Bronchial smooth muscle cell (primary cell): ENCODE measurements around the gene OR1D2. TPM values are rescaled to one million over a fixed set of nuclear protein-coding genes. Genes with fewer than 3 reads are reported as not detected.

Experiments
- total RNA-seq: library from RNA; depleted of rRNA; stranded (reverse); fragments of >200 nt; gene quantifications from 2 replicates; pipeline ENCODE4 v1.2.1, GENCODE V29; 2014

Gene OR1D2, protein sequence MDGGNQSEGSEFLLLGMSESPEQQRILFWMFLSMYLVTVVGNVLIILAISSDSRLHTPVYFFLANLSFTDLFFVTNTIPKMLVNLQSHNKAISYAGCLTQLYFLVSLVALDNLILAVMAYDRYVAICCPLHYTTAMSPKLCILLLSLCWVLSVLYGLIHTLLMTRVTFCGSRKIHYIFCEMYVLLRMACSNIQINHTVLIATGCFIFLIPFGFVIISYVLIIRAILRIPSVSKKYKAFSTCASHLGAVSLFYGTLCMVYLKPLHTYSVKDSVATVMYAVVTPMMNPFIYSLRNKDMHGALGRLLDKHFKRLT
- total RNA-seq, result not detected in 2 replicates

DNA sequence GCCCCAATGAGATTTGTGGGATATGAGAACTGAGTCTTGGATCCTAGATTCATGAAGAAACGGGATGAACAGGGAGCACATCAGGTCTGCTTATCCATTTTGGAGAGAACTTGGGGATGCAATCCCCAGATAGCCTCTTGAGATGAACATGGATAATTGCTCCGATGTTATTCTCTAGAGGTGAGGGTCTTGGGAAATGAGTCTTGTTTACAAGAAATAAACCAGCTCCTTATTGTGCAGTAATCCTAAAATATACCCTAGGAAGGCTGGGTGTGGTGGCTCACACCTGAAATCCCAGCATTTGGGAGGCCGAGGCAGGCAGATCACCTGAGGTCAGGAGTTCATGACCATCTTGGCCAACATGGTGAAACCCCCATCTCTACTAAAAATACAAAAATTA, at the start of gene OR1D2:
Gene OR1D2, minus strand, starts transcription at position 101 of the 400 bp plus-strand sequence. CDS start 11,426 bp downstream, outside the sequence.

DNA sequence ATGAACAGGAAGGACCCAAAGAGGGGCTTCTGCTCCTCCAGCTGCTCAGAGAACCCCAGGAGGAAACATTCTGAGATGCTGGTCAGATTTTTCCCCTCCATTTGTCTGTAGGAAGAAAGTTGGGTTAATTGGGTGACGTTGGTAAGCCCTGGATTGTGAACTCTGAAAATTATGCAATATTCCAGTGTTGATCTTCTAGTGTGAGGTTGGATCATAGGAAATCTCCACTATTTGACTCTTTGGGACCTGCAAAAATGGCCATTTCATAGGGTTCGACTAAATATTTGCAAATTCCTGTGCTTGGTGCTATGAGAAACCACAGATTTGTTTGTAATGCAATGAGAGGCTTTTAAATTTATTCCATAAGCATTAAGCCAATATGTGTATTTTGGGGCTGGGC, 23.2 kb upstream of the OR1D2 start, which contains the start of gene OR1G1:
Gene OR1G1, minus strand, starts transcription at position 101 of the 400 bp plus-strand sequence. Its CDS starts 0 bp downstream, at position 101.

DNA sequence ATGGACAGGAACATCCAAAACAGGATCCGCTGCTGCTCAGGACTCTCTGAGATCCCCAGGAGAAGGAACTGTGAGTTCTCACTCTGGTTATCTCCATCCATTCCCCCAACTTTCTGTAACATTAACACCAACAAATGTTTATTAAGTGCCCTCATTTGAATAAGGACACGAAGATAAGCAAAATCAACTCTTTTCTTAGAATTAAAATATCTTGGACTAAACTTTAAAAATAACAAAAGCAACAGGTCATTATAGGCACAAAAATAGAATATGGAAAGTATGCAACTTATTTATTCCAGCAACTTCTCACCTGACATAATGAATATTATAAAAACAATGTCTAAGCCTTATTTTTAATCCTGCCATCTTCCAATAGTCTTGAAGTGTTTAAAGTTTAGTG, 40.7 kb downstream of the OR1D2 start, which contains the start of gene OR1D5:
Gene OR1D5, minus strand, starts transcription at position 101 of the 400 bp plus-strand sequence. Its CDS starts 0 bp downstream, at position 101.

Other genes with a start within 250 kb of the OR1D2 start
- not detected in 2 replicates for gene OR1D5, start 40.8 kb downstream of the OR1D2 start, total RNA-seq
- not detected in 2 replicates for gene OR1G1, start 23.1 kb upstream of the OR1D2 start, total RNA-seq
- not detected in 2 replicates for gene OR1A2, start 93.1 kb upstream of the OR1D2 start, total RNA-seq
- not detected in 2 replicates for gene OR1A1, start 103.2 kb upstream of the OR1D2 start, total RNA-seq
- not detected in 2 replicates for gene OR3A1, start 193.9 kb upstream of the OR1D2 start, total RNA-seq